Loucy (cell line): ENCODE data around the gene FAM221B.

Experiments
- H2AFZ ChIP-seq: fragments of 200-600 bp; sonication (generic); 2 replicates; pipeline ENCODE4 v1.6.0; 2016; ENCODE audit warnings: antibody characterized with exemption, mild to moderate bottlenecking, low read length, moderate library complexity
- H3F3A ChIP-seq: fragments of 200-600 bp; 2 replicates; pipeline ENCODE4 v1.6.0; 2016; ENCODE audit warnings: antibody characterized with exemption, low read depth, mild to moderate bottlenecking
- H3K27me3 ChIP-seq: fragments of 200-600 bp; sonication (generic); 2 replicates; pipeline ENCODE4 v1.6.1; 2014; ENCODE audit warnings: low read length, mild to moderate bottlenecking; ENCODE audit not compliant: insufficient read depth, poor library complexity, severe bottlenecking
- H3K36me3 ChIP-seq: fragments of 200-600 bp; sonication (generic); 2 replicates; pipeline ENCODE4 v1.6.1; 2016; ENCODE audit warnings: low read length; ENCODE audit not compliant: insufficient read depth
- H3K4me1 ChIP-seq: fragments of 200-600 bp; sonication (generic); 2 replicates; pipeline ENCODE4 v1.5.1; 2014; ENCODE audit warnings: low read length, mild to moderate bottlenecking; ENCODE audit not compliant: insufficient read depth, poor library complexity, severe bottlenecking
- H3K4me2 ChIP-seq: fragments of 200-600 bp; sonication (generic); 2 replicates; pipeline ENCODE4 v1.6.0; 2014; ENCODE audit warnings: antibody characterized with exemption, low read length, low read depth, mild to moderate bottlenecking; ENCODE audit not compliant: poor library complexity, severe bottlenecking
- H3K4me3 ChIP-seq: fragments of 200-600 bp; sonication (generic); 2 replicates; pipeline ENCODE4 v1.5.1; 2014; ENCODE audit warnings: low read length, mild to moderate bottlenecking, mixed read lengths; ENCODE audit not compliant: poor library complexity, severe bottlenecking
- H3K79me2 ChIP-seq: fragments of 200-600 bp; sonication (generic); 2 replicates; pipeline ENCODE4 v1.6.1; 2014; ENCODE audit warnings: low read length; ENCODE audit not compliant: insufficient read depth
- H3K9ac ChIP-seq: fragments of 200-600 bp; sonication (generic); 2 replicates; pipeline ENCODE4 v1.6.0; 2014; ENCODE audit warnings: mild to moderate bottlenecking, low read depth, low read length, moderate library complexity; ENCODE audit not compliant: poor library complexity, severe bottlenecking
- H3K9me2 ChIP-seq: fragments of 200-600 bp; sonication (generic); replicated peaks from 2 replicates; pipeline ENCODE4 v1.6.1; 2016; ENCODE audit warnings: low read depth, low read length, mixed read lengths
- H3K9me3 ChIP-seq: fragments of 200-600 bp; sonication (generic); 2 replicates; pipeline ENCODE4 v1.6.1; 2014; ENCODE audit warnings: mild to moderate bottlenecking, antibody characterized with exemption, low read length, low read depth; ENCODE audit not compliant: insufficient read depth
- H4K20me1 ChIP-seq: fragments of 200-600 bp; sonication (generic); 2 replicates; pipeline ENCODE4 v1.6.0; 2014; ENCODE audit warnings: antibody characterized with exemption, low read length, mild to moderate bottlenecking; ENCODE audit not compliant: insufficient read depth, poor library complexity, severe bottlenecking
- EZH2phosphoT487 ChIP-seq: fragments of 200-600 bp; IDR thresholded peaks from 2 replicates; pipeline ENCODE4 v1.6.1; 2018; ENCODE audit warnings: antibody characterized with exemption, mild to moderate bottlenecking, moderate library complexity, borderline replicate concordance
- TF ChIP-seq, protein P1 (sequence below): fragments of 200-600 bp; sonication (generic); conservative IDR thresholded peaks from 2 replicates; pipeline ENCODE4 v1.5.1; 2014; ENCODE audit warnings: mild to moderate bottlenecking, antibody characterized with exemption, low read length

Gene FAM221B

GRCh38 chr9:35836595-35836994, 8.1 kb upstream of the FAM221B start:
- H3K4me2 ChIP-seq = no peak overlapping the region
- H3K4me1 ChIP-seq = peaks cover 32% of the 10 kb centered on the region
- H3K36me3 ChIP-seq = no peaks in the 10 kb centered on the region
- H4K20me1 ChIP-seq = no peaks in the 10 kb centered on the region
- H3K9me3 ChIP-seq = no peaks in the 10 kb centered on the region
- no peaks in the 10 kb centered on the region for H3F3A ChIP-seq
- no peak overlapping the region for H3K9ac ChIP-seq
- H3K9me2 ChIP-seq = no peaks in the 10 kb centered on the region
- no peaks in the 10 kb centered on the region for H3K27me3 ChIP-seq
- no peaks in the 10 kb centered on the region for H3K79me2 ChIP-seq
- TF ChIP-seq, protein P1, sequence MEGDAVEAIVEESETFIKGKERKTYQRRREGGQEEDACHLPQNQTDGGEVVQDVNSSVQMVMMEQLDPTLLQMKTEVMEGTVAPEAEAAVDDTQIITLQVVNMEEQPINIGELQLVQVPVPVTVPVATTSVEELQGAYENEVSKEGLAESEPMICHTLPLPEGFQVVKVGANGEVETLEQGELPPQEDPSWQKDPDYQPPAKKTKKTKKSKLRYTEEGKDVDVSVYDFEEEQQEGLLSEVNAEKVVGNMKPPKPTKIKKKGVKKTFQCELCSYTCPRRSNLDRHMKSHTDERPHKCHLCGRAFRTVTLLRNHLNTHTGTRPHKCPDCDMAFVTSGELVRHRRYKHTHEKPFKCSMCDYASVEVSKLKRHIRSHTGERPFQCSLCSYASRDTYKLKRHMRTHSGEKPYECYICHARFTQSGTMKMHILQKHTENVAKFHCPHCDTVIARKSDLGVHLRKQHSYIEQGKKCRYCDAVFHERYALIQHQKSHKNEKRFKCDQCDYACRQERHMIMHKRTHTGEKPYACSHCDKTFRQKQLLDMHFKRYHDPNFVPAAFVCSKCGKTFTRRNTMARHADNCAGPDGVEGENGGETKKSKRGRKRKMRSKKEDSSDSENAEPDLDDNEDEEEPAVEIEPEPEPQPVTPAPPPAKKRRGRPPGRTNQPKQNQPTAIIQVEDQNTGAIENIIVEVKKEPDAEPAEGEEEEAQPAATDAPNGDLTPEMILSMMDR = no peak
- no peak overlapping the region for H2AFZ ChIP-seq
- no peak overlapping the region for H3K4me3 ChIP-seq

- Histone ChIP-seq H4K20me1 (no peaks in the 10 kb centered on the region), H3K4me3 (no peak overlapping the region), H3K4me2 (no peak overlapping the region), H2AFZ (no peak overlapping the region), H3K9me2 (no peaks in the 10 kb centered on the region), H3K36me3 (no peaks in the 10 kb centered on the region), H3K4me1 (peaks cover 40% of the 10 kb centered on the region), H3K27me3 (no peaks in the 10 kb centered on the region), H3K79me2 (no peaks in the 10 kb centered on the region), H3K9me3 (no peaks in the 10 kb centered on the region), H3F3A (no peaks in the 10 kb centered on the region), H3K9ac (no peak overlapping the region)
- no peak for TF ChIP-seq EZH2phosphoT487
- TF ChIP-seq, protein P1 = no peak
Observed at GRCh38 chr9:35835766-35836165, 7.2 kb upstream of the FAM221B start.

DNA sequence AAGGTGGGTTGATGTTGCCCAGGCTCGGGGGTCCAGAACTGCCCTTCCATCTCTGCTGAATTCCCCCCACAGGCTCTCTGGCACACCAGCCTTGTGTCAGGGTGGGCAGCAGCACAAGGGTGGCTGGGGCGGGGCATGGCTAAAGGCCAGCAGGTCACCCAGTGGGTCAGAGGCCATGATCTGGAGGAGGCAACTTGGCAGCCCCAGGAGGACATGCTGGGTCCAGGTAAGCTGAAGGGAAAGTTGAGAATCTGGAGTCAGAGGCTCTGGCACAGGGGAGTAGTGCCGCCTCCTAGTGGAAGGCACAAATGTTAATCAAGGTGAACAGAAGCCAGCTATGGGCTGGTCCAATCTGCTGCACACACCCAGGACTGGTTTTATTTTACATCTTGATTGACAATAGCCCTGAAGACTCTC, 6.7 kb upstream of the FAM221B start:
- H3K9ac ChIP-seq = no peak overlapping the region
- no peak overlapping the region for H3K4me2 ChIP-seq

More for the DNA sequence above, 6.7 kb upstream of the FAM221B start:
- no peaks in the 10 kb centered on the region for H3K36me3 ChIP-seq
- H3K9me2 ChIP-seq = no peaks in the 10 kb centered on the region
- no peaks in the 10 kb centered on the region for H3K79me2 ChIP-seq
- no peaks in the 10 kb centered on the region for H3K9me3 ChIP-seq
- no peaks in the 10 kb centered on the region for H3K27me3 ChIP-seq
- H4K20me1 ChIP-seq = no peaks in the 10 kb centered on the region
- peaks cover 44% of the 10 kb centered on the region for H3K4me1 ChIP-seq
- H3K4me3 ChIP-seq = no peak overlapping the region
- H3F3A ChIP-seq = no peaks in the 10 kb centered on the region
- no peak for TF ChIP-seq EZH2phosphoT487
- TF ChIP-seq, protein P1 = peak; percentile 71
- no peak overlapping the region for H2AFZ ChIP-seq
